Thoracic aorta endothelial cell (primary cell): ENCODE results near the gene LMBRD1. TPM values are rescaled to one million over a fixed set of nuclear protein-coding genes. Genes with fewer than 3 reads are reported as not detected.

ENCODE experiments used
- total RNA-seq: library from RNA; depleted of rRNA; stranded (reverse); fragments of >200 nt; gene quantifications from 2 replicates; pipeline ENCODE4 v1.2.3, GENCODE V29; 2012

The LMBRD1 gene
- total RNA-seq = 27.2 and 32.0 TPM in 2 replicates

DNA sequence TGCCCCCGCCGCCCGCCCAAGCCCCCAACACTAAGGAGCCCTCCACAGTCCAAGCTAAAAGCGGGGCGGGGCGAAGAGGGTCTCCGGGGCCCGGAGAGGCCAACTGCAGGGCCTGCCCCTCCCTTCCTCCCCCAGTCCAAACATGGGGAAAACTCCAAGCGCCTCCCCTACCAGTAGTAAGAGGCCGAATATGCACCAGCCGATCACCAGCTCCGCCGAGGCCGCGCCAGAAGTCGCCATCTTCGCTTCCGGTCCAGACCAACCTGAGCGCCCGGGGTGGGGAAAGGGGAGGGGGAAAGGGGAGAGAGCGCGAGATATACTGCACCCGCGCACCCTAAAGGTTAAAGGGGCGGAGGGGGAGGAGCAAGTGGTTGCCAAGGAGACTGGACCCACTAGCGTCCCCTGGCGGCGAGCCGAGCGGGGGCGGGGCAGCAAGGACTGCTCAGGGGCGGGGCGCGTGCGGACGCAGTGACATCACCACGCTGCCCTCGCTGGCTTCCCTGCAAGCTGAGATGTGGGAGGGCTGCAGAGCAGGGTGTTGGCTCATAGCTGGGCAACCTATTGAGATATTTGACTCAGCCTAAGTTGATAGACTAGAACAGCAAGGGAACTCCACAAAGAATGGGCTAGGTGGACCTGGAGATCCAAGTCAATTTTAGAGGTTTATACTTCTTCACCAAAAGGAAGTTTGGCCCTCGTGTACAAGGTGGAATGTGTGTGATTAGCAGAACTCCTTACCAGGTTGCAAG, at the start of gene LMBRD1:
Gene LMBRD1, minus strand, starts transcription at position 369 of the 749 bp plus-strand sequence. Its CDS starts 129 bp downstream, at position 240.

Other genes with a start within 250 kb of the LMBRD1 start
- not detected in 2 replicates for gene COL19A1, start 69.5 kb upstream of the LMBRD1 start, total RNA-seq